ENCODE data around the gene YY1.
"Not testable (repeated sequence)": the region's sequence is repeated elsewhere in the genome, so short reads cannot be mapped to it uniquely, and the experiment has no call there.

The YY1 gene

GRCh38 chr14:100292776-100293461 lies 54.0 kb downstream of the YY1 start:
- TF ChIP-seq CTCF (conservative IDR thresholded peaks at IDR 0.05): no peak
- TF ChIP-seq ZFX (IDR thresholded peaks at IDR 0.05): no peak
- no peak overlapping the region for H3K27ac ChIP-seq

- no peak overlapping the region for H3K27ac ChIP-seq
- TF ChIP-seq CTCF (conservative IDR thresholded peaks at IDR 0.05) (no peak), ZFX (IDR thresholded peaks at IDR 0.05) (no peak)
These were observed 54.7 kb downstream of the YY1 start for GRCh38 chr14:100293497-100294212.

GRCh38 chr14:100294213-100294962 lies 55.4 kb downstream of the YY1 start:
- no peak overlapping the region for H3K27ac ChIP-seq
- TF ChIP-seq ZFX (IDR thresholded peaks at IDR 0.05) (no peak), CTCF (conservative IDR thresholded peaks at IDR 0.05) (no peak)

- no peak overlapping the region for H3K27ac ChIP-seq
- no peak for TF ChIP-seq CTCF (conservative IDR thresholded peaks at IDR 0.05)
- no peak for TF ChIP-seq ZFX (IDR thresholded peaks at IDR 0.05)
These were observed 56.0 kb downstream of the YY1 start for GRCh38 chr14:100294963-100295330.

GRCh38 chr14:100295376-100296105 lies 56.6 kb downstream of the YY1 start:
- no peak overlapping the region for H3K27ac ChIP-seq
- TF ChIP-seq ZFX (IDR thresholded peaks at IDR 0.05) (no peak), CTCF (conservative IDR thresholded peaks at IDR 0.05) (no peak)

- H3K27ac ChIP-seq: no peak overlapping the region
These were observed 57.2 kb downstream of the YY1 start for GRCh38 chr14:100296106-100296651.

GRCh38 chr14:100296729-100297128 lies 57.8 kb downstream of the YY1 start:
- not testable (repeated sequence) for H3K27ac ChIP-seq

More at GRCh38 chr14:100296106-100296651, 57.2 kb downstream of the YY1 start:
- no peak for TF ChIP-seq CTCF (conservative IDR thresholded peaks at IDR 0.05)

All from C4-2B (cell line).